Memory B cell (primary cell): ENCODE results near the gene KYNU.
A peak's percentile ranks its signal among the peaks of the same experiment; 100 is the strongest.

Experiments used
- ATAC-seq: fragments of 150-1000 bp; cut with Tn5 transposase; 2 replicates; pipeline ENCODE4 v1.10.0; 2021; ENCODE audit warnings: low read depth, mild to moderate bottlenecking, moderate library complexity
- DNase-seq, 2 donors: peaks; one replicate each; pipeline ENCODE4 v3.0.0; 2022; ENCODE audit warnings: low spot score in 2 of 2
- H3K27ac Mint-ChIP-seq: one replicate; pipeline ENCODE4 v1.8.0; 2022; ENCODE audit warnings: mild to moderate bottlenecking, moderate library complexity, mixed read lengths
- H3K27me3 Mint-ChIP-seq: one replicate; pipeline ENCODE4 v1.8.0; 2022; ENCODE audit warnings: mixed read lengths
- H3K36me3 Mint-ChIP-seq: one replicate; pipeline ENCODE4 v1.8.0; 2022; ENCODE audit warnings: mild to moderate bottlenecking, mixed read lengths
- H3K4me1 Mint-ChIP-seq: one replicate; pipeline ENCODE4 v1.8.0; 2022; ENCODE audit warnings: mixed read lengths
- H3K4me3 Mint-ChIP-seq: one replicate; pipeline ENCODE4 v1.8.0; 2022; ENCODE audit warnings: mild to moderate bottlenecking, moderate library complexity, mixed read lengths
- H3K9me3 Mint-ChIP-seq: one replicate; pipeline ENCODE4 v1.8.0; 2022; ENCODE audit warnings: mixed read lengths

KYNU gene

DNA sequence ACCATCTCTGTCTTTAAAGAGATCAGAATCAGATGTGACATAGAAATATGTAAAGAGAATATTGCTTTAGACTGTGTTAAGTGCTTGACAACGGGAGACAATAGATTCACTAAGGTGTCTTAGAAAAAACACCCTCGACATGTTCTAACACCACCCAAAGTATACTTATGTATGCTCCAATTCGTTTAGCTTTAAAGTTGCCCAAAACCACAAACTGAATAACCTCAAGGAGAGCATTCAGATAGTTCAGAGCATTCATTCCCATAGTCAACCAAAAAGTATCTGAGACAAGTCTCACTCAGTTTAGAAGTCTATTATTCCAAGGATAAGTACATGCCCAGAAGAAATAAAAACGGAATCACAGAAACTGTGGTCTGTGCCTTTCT is 96.4 kb downstream of the KYNU start:
- Mint-ChIP-seq H3K4me3 (no peak overlapping the region), H3K4me1 (peaks cover 37% of the 10 kb centered on the region), H3K27ac (peak overlapping the region; percentile 86), H3K9me3 (no peaks in the 10 kb centered on the region), H3K27me3 (no peaks in the 10 kb centered on the region), H3K36me3 (peaks cover 12% of the 10 kb centered on the region)
- ATAC-seq, result no peak
- DNase-seq, result no peak

DNA sequence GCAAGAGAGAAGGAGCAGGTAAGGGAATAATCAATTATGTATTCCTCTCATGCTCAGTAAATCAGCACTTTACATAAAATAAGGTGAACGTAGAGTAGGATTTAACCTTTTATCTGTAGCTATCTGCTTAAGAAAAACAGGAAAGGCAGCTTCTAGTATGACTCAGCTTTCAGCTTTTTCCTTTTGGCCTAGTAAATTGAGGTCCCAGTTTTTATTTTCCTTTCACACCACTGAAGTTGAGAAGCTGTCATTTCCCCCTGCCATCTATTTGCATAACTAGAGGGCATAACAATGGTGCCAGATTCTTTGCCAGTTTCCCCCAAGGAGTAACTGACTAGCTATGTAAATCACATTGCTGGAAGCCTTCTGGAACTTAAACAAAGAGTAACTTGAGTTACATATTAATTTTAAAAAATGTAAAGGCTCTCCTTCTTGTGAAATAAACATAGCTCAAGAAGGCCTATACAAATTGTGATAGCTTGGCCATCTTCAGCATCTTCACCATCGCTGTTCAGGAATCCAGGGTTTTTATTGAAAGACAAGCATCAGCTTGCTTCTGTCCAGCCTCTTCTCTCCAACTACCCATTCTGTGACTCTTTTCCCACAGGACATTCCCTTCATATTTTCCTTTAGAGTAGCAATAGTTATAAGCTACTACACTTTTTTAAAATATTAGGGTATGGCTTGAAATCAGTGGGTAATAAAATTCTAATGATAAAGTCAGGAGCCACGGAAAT is 97.0 kb downstream of the KYNU start:
- Mint-ChIP-seq H3K27me3 (no peaks in the 10 kb centered on the region), H3K4me1 (peaks cover 39% of the 10 kb centered on the region), H3K9me3 (no peaks in the 10 kb centered on the region), H3K36me3 (peaks cover 12% of the 10 kb centered on the region), H3K27ac (peak overlapping the region; percentile 86), H3K4me3 (no peak overlapping the region)
- DNase-seq (no peak), ATAC-seq (no peak)

DNA sequence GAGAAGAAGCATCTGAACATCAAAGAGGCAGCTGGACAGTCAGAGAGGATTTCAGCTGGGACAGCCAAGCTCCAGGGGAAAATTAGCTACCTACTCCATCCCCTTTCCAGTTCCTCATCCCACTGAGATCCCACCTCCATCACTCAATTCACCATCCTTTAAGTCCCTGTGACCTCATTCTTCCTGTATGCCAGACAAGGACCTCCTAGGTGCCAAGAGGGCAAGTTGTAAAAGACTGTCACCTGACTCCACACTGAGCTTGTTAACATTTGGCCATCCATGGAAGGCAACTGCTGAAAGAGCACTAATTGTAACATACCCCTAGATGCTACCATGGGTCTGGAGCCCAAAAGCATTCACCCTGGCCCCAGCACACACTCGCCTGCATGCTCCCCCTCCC is 97.8 kb downstream of the KYNU start:
- no peak for ATAC-seq
- no peak for DNase-seq
- Mint-ChIP-seq H3K27me3 (no peaks in the 10 kb centered on the region), H3K36me3 (peaks cover 12% of the 10 kb centered on the region), H3K9me3 (no peaks in the 10 kb centered on the region), H3K4me3 (no peak overlapping the region), H3K27ac (peak overlapping the region; percentile 86), H3K4me1 (peaks cover 40% of the 10 kb centered on the region)

DNA sequence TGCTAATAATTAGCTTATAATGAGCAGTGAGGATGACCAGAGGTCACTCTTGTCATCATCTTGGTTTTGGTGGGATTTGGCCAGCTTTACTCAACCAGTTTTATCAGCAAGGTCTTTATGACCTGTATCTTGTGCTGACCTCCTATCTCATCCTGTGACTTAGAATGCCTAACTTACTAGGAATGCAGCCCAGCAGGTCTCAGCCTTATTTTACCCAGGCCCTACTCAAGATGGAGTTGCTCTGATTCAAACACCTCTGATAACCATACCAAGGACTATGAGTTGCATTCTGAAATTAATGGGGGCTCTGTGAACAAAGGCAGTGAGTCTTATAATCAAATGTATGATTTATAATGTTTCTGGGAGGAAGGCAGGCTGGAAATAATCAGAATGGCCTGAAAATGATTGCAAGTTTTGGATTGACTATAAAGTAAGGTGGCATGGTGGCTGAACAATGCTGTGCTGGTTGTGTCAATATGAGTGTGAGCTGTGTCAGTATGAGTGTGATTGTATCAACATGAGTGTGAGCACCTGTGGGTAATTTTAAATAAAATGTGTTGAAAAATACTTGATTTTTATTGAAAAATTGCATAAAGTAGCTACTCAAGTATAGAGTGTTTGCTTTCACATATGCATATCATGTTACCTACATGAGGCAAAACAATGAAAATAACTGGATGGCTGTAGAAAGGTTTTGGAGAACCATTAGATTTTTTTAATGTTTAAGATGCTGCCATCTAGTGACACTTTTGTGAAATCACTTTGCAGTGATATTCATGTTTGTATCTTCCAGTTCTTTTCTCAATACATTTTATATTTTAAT is 103.0 kb downstream of the KYNU start:
- ATAC-seq, result peak; percentile 32
- no peak overlapping the region for H3K4me3 Mint-ChIP-seq
- peaks cover 6% of the 10 kb centered on the region for H3K36me3 Mint-ChIP-seq
- H3K9me3 Mint-ChIP-seq, result no peaks in the 10 kb centered on the region
- peak overlapping the region; percentile 37 for H3K27ac Mint-ChIP-seq
- no peak for DNase-seq
- H3K27me3 Mint-ChIP-seq, result no peaks in the 10 kb centered on the region
- peaks cover 27% of the 10 kb centered on the region for H3K4me1 Mint-ChIP-seq

DNA sequence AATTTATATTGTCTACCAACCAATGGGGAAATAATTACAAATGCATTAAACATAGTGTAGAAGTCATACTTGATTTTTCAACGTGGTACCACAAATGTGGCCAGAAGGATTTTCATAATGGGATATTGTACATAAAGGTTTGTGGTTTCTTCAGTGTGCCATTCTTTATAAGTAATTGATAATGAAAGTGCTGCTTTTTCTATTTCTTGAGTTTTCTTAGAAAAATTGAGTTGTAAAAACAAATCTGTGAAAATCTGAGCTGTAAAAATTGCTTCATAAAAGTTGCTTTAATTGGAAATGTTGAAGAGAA is 103.6 kb downstream of the KYNU start:
- ATAC-seq, result no peak
- H3K4me1 Mint-ChIP-seq, result peaks cover 24% of the 10 kb centered on the region

DNA sequence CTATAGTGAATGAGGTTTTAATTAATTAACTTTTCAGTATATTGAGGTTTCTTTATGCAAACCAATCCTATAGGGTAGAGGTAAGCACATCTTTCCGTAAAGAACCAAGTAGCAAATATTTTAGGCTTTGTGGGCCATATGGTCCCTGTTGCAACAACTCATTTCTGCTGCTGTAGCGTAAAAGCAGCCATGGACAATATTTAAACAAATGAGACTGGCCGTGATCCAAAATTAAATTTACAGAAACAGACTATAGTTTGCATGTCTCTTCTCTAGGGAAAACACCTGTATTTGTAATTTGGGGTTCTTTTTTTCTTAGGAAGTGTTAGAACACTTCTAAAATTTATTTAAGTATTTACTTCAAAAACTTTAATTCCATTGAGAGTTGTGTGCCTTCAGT is 104.3 kb downstream of the KYNU start:
- peaks cover 6% of the 10 kb centered on the region for H3K36me3 Mint-ChIP-seq
- ATAC-seq, result no peak

More for the DNA sequence above, 103.6 kb downstream of the KYNU start:
- H3K9me3 Mint-ChIP-seq, result no peaks in the 10 kb centered on the region
- H3K27ac Mint-ChIP-seq, result no peak overlapping the region
- peaks cover 6% of the 10 kb centered on the region for H3K36me3 Mint-ChIP-seq
- no peak for DNase-seq
- H3K4me3 Mint-ChIP-seq, result no peak overlapping the region
- H3K27me3 Mint-ChIP-seq, result no peaks in the 10 kb centered on the region

DNA sequence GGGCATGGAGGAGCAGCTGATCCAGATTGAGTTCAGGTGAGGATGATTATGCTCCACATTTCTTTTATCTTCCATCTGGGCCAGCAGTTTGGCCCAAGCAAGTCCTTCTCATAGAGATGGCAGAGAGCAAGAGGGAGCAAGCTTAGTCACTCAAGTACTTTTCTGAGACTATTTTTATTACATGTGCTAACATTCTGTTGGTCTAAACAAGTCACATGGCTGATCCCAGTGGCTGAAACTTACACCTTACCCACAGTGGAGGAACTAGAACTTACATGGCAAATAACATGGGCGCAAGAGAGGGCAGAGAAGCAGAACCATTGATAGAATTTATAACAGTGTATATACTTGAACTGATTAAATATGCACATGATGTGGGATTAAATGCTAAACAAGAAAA is 105.7 kb downstream of the KYNU start:
- no peak overlapping the region for H3K4me3 Mint-ChIP-seq
- H3K27ac Mint-ChIP-seq, result peak overlapping the region; percentile 31
- peaks cover 6% of the 10 kb centered on the region for H3K36me3 Mint-ChIP-seq
- H3K27me3 Mint-ChIP-seq, result no peaks in the 10 kb centered on the region
- no peaks in the 10 kb centered on the region for H3K9me3 Mint-ChIP-seq
- peak; percentile 70 for ATAC-seq
- no peak for DNase-seq
- peaks cover 16% of the 10 kb centered on the region for H3K4me1 Mint-ChIP-seq

More for the DNA sequence above, 104.3 kb downstream of the KYNU start:
- H3K4me1 Mint-ChIP-seq, result peaks cover 19% of the 10 kb centered on the region
- H3K9me3 Mint-ChIP-seq, result no peaks in the 10 kb centered on the region
- H3K27ac Mint-ChIP-seq, result no peak overlapping the region
- H3K4me3 Mint-ChIP-seq, result no peak overlapping the region
- no peak for DNase-seq
- H3K27me3 Mint-ChIP-seq, result no peaks in the 10 kb centered on the region

DNA sequence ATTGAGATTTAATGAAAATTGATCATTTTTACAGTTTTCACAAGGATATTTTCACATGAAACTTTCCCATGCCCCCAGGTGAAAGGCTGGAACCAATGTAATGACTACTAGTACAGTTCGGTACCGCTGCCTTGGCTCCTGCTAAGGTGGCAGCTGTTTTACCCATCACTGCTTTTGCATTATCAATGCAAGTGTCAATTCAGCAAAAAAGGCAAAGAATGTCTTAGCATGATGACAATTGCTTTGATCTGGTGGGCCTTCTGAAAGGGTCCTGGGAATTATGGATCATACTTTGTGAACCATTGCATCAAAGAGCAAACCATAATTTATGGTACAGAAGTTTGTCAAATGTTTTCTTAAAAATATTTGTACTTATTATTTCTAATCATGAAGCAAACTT is 107.2 kb downstream of the KYNU start:
- ATAC-seq, result no peak
- H3K27me3 Mint-ChIP-seq, result no peaks in the 10 kb centered on the region

DNA sequence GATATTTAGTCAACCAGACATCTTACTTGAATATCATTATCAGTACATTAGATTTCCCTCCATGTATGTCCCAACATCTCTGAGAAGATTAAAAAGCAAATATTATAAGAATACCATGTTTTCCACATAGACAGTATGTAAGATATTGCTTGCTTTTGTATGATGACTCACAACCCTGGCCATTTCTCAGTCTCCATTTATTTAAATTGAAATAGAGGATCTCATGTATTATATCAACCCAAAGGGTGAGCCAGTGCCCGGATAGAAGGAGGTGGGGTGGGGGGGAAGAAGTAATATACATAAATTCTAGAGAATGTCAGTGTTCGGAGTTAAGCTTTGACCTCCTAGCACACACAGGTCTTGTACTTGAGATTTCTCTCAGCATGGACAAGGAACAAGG is 109.6 kb downstream of the KYNU start:
- Mint-ChIP-seq H3K9me3 (no peaks in the 10 kb centered on the region), H3K36me3 (peaks cover 11% of the 10 kb centered on the region), H3K4me3 (no peak overlapping the region), H3K27me3 (no peaks in the 10 kb centered on the region), H3K4me1 (peaks cover 7% of the 10 kb centered on the region), H3K27ac (no peak overlapping the region)
- DNase-seq (no peak), ATAC-seq (no peak)

More for the DNA sequence above, 107.2 kb downstream of the KYNU start:
- DNase-seq, result no peak
- H3K9me3 Mint-ChIP-seq, result no peaks in the 10 kb centered on the region
- H3K27ac Mint-ChIP-seq, result no peak overlapping the region
- H3K4me3 Mint-ChIP-seq, result no peak overlapping the region
- peaks cover 7% of the 10 kb centered on the region for H3K36me3 Mint-ChIP-seq
- H3K4me1 Mint-ChIP-seq, result peaks cover 11% of the 10 kb centered on the region

DNA sequence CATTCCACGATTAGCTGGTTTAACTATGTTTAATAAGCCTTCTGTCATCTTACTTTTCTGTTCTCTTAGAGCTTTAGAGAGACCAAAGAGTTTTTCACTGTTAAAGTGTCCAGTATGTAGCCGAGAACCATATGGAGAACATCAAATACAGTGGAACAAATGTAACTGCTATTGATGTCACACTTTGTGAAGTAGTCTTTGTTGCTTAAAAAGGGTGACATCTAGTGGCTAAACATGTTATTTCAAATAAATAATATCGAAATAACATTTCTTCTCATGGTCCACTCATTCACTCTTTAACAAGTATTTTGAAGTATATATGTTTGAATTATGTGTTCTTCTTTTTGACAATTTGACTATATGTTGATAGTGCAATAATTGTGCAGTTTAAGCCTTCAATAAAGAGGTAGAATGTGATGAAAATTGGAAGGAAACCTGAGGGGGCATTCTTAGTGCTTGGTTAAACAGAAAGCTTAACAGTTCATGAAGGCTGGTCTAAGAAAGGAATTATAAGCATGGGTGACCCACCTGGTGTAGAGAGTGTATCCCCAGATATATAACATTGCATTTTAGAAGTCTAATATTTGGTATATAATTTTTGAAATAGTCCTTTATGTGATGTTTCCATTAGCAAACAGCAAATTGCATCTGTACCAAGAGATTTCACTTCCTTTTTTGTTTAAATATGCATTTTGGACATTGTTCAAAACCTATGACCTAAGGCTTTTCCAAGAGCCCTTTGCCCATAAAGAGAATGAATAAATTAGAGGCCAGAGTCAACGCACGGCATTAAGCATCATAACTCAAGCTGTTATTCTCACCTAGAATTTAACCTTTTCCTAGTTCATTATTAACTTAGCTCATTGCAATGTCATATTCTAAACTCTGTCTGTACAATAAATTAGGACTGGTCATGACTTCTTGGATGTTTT is 112.1 kb downstream of the KYNU start:
- Mint-ChIP-seq H3K27me3 (no peaks in the 10 kb centered on the region), H3K9me3 (no peaks in the 10 kb centered on the region), H3K4me1 (no peaks in the 10 kb centered on the region), H3K4me3 (no peak overlapping the region), H3K27ac (peak overlapping the region; percentile 75), H3K36me3 (peaks cover 5% of the 10 kb centered on the region)
- DNase-seq, result no peak
- ATAC-seq, result peak; percentile 39

DNA sequence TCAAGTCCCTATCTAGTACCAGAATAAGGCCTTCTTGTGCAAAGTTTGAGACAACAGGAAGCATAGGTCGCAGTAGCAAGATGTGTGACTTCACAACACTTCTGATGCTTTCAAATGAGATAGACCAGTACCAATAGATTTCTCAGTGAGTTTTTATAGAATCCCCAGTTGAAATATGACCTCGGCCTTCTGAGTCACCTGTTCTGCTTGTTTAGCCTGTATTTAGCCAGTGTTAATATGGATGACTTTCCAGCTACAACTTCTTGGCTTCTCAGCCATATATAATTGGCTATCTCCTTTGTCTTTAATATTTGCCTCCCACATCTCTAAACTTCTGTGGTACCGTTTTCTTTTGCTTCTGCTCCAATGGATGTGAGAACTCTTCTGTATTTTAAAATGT is 113.8 kb downstream of the KYNU start:
- Mint-ChIP-seq H3K27me3 (no peaks in the 10 kb centered on the region), H3K4me1 (no peaks in the 10 kb centered on the region), H3K4me3 (no peak overlapping the region), H3K27ac (no peak overlapping the region), H3K36me3 (peaks cover 11% of the 10 kb centered on the region), H3K9me3 (no peaks in the 10 kb centered on the region)
- no peak for DNase-seq
- no peak for ATAC-seq

DNA sequence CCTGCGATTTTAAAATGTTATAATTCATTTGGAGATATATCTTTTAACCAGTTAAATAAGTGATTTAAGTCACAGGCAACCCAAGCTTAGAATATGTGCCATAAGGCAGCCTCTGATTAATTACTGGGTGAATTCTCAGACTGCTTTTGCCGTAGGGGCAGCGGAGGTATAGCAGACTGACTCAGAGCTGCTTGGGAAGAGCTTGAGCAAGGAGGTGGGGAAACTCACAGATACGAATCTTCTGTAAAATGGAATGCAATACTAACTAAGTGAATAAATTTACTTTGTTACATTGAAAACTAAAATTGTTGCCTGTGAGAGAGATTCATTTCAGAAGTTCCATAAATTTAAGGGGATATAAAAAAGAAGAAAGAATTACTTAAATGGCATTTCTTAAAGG is 115.4 kb downstream of the KYNU start:
- H3K27ac Mint-ChIP-seq, result no peak overlapping the region
- H3K4me3 Mint-ChIP-seq, result no peak overlapping the region
- DNase-seq (no peak), ATAC-seq (no peak)
- peaks cover 11% of the 10 kb centered on the region for H3K36me3 Mint-ChIP-seq
- H3K9me3 Mint-ChIP-seq, result no peaks in the 10 kb centered on the region
- H3K4me1 Mint-ChIP-seq, result no peaks in the 10 kb centered on the region
- H3K27me3 Mint-ChIP-seq, result no peaks in the 10 kb centered on the region

DNA sequence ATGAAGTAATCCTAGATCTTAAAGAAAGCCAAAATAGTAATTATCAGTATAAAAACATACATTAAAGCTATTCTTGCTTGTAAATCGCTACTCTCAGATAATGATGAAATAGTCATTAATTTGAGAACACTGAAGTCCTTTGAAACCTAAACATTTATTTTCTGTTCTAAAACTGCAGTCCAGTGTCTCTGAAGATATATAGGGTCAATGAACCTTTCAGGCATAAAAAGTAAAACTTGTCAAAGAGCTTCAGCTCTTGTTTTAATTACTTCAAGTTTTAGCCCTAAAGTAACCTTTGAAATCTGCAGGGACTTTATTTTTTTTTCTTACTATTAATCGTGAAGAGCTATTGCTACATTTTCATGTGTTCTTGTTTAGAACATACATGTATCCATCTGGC is 116.3 kb downstream of the KYNU start:
- H3K4me3 Mint-ChIP-seq, result no peak overlapping the region

DNA sequence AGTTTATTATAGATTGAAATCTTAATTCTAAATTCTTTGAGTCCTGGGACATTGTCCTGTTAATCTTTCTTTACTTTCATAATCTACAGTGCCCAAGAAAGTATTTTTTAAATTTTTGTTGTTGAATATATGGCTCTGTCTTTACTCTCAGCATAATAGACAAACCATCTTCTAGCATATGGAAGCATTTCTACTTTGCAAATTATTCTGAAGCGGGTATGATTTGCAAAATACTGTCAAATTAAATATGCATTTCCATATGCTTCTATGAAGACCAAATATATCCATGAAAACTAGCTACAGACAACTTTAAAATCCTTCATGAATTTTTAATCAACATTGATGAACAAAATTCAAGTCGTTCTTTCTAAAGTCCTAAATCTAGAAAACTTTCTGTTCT is 117.2 kb downstream of the KYNU start:
- no peak for DNase-seq
- H3K36me3 Mint-ChIP-seq, result peaks cover 10% of the 10 kb centered on the region
- no peak for ATAC-seq

More for the DNA sequence above, 116.3 kb downstream of the KYNU start:
- no peaks in the 10 kb centered on the region for H3K9me3 Mint-ChIP-seq
- DNase-seq (no peak), ATAC-seq (no peak)
- no peaks in the 10 kb centered on the region for H3K4me1 Mint-ChIP-seq
- H3K36me3 Mint-ChIP-seq, result peaks cover 10% of the 10 kb centered on the region
- no peak overlapping the region for H3K27ac Mint-ChIP-seq
- H3K27me3 Mint-ChIP-seq, result no peaks in the 10 kb centered on the region

More for the DNA sequence above, 117.2 kb downstream of the KYNU start:
- no peaks in the 10 kb centered on the region for H3K4me1 Mint-ChIP-seq
- no peak overlapping the region for H3K27ac Mint-ChIP-seq
- no peaks in the 10 kb centered on the region for H3K9me3 Mint-ChIP-seq
- H3K27me3 Mint-ChIP-seq, result no peaks in the 10 kb centered on the region
- no peak overlapping the region for H3K4me3 Mint-ChIP-seq
